SK-N-SH treated with all-trans-retinoic acid at 6 μM for 48 hours (cell line): ENCODE results near the gene HTT.

Experiments used
- ATAC-seq: fragments of 200-7000 bp; cut with Tn5 transposase; 3 replicates; pipeline ENCODE4 v1.9.1; 2020; ENCODE audit warnings: mild to moderate bottlenecking, moderate library complexity
- ARNTL ChIP-seq: fragments of 450-650 bp; formaldehyde crosslinking; IDR thresholded peaks from 2 replicates; pipeline ENCODE4 v1.5.0; 2020; ENCODE audit warnings: low read depth, mild to moderate bottlenecking, moderate library complexity, borderline replicate concordance
- BACH2 ChIP-seq: fragments of 250-450 bp; sonication (Bioruptor Pico); IDR thresholded peaks from 2 replicates; pipeline ENCODE4 v1.9.0; 2021; ENCODE audit warnings: mild to moderate bottlenecking, borderline replicate concordance
- CREB5 ChIP-seq: fragments of 250-450 bp; sonication (Bioruptor Pico); IDR thresholded peaks from 2 replicates; pipeline ENCODE4 v1.5.1; 2020; ENCODE audit warnings: low read depth, mild to moderate bottlenecking, moderate library complexity
- CSDC2 ChIP-seq: fragments of 250-450 bp; sonication (Bioruptor Pico); IDR thresholded peaks from 2 replicates; pipeline ENCODE4 v1.5.0; 2020; ENCODE audit warnings: mild to moderate bottlenecking, moderate library complexity
- GLIS3 ChIP-seq: fragments of 250-450 bp; sonication (Bioruptor Pico); IDR thresholded peaks from 2 replicates; pipeline ENCODE4 v1.5.0; 2020; ENCODE audit warnings: mild to moderate bottlenecking, moderate library complexity
- OSR1 ChIP-seq: fragments of 250-450 bp; sonication (Bioruptor Pico); IDR thresholded peaks from 2 replicates; pipeline ENCODE4 v1.8.0; 2022; ENCODE audit warnings: moderate library complexity, mild to moderate bottlenecking, inconsistent platforms
- PATZ1 ChIP-seq: fragments of 250-450 bp; sonication (Bioruptor Pico); IDR thresholded peaks from 2 replicates; pipeline ENCODE4 v1.8.0; 2020; ENCODE audit warnings: mild to moderate bottlenecking, moderate library complexity, borderline replicate concordance
- PPARA ChIP-seq: fragments of 250-450 bp; sonication (Bioruptor Pico); IDR thresholded peaks from 2 replicates; pipeline ENCODE4 v1.5.0; 2020; ENCODE audit warnings: mild to moderate bottlenecking, borderline replicate concordance
- RARB ChIP-seq: fragments of 250-450 bp; sonication (Bioruptor Pico); IDR thresholded peaks from 2 replicates; pipeline ENCODE4 v1.8.0; 2021; ENCODE audit warnings: mild to moderate bottlenecking, moderate library complexity
- SNAI2 ChIP-seq: fragments of 250-450 bp; sonication (Bioruptor Pico); IDR thresholded peaks from 2 replicates; pipeline ENCODE4 v1.5.0; 2020; ENCODE audit warnings: mild to moderate bottlenecking, moderate library complexity
- TCF4 ChIP-seq: fragments of 250-450 bp; sonication (Bioruptor Pico); IDR thresholded peaks from 2 replicates; pipeline ENCODE4 v1.8.0; 2021; ENCODE audit warnings: mild to moderate bottlenecking, moderate library complexity, borderline replicate concordance
- ZC3H10 ChIP-seq: fragments of 250-450 bp; sonication (Bioruptor Pico); IDR thresholded peaks from 2 replicates; pipeline ENCODE4 v1.5.1; 2021; ENCODE audit warnings: mild to moderate bottlenecking, moderate library complexity
- ZFP30 ChIP-seq: fragments of 450-650 bp; formaldehyde crosslinking; IDR thresholded peaks from 2 replicates; pipeline ENCODE4 v1.5.0; 2022; ENCODE audit warnings: mild to moderate bottlenecking, moderate library complexity
- ZNF565 ChIP-seq: fragments of 450-650 bp; formaldehyde crosslinking; conservative IDR thresholded peaks from 2 replicates; pipeline ENCODE4 v1.5.0; 2020; ENCODE audit warnings: low read depth, mild to moderate bottlenecking, moderate library complexity
- ZNF70 ChIP-seq: fragments of 450-650 bp; formaldehyde crosslinking; IDR thresholded peaks from 2 replicates; pipeline ENCODE4 v1.5.0; 2020; ENCODE audit warnings: mild to moderate bottlenecking, moderate library complexity
- ZNF8 ChIP-seq: fragments of 450-650 bp; formaldehyde crosslinking; IDR thresholded peaks from 2 replicates; pipeline ENCODE4 v1.5.0; 2020; ENCODE audit warnings: mild to moderate bottlenecking, moderate library complexity
- TF ChIP-seq, protein P1 (sequence below): fragments of 250-450 bp; sonication (Bioruptor Pico); IDR thresholded peaks from 2 replicates; pipeline ENCODE4 v1.5.0; 2020; ENCODE audit warnings: mild to moderate bottlenecking, moderate library complexity
- TF ChIP-seq, protein P2 (sequence below): fragments of 250-450 bp; sonication (Bioruptor Pico); IDR thresholded peaks from 2 replicates; pipeline ENCODE4 v1.5.1; 2021; ENCODE audit warnings: mild to moderate bottlenecking, moderate library complexity

Gene HTT

GRCh38 chr4:3192827-3193226 lies 118.3 kb downstream of the HTT start:
- ATAC-seq = no peak
- TF ChIP-seq CSDC2 (CRISPR knock-in tag) = no peak
- TF ChIP-seq, protein P1, sequence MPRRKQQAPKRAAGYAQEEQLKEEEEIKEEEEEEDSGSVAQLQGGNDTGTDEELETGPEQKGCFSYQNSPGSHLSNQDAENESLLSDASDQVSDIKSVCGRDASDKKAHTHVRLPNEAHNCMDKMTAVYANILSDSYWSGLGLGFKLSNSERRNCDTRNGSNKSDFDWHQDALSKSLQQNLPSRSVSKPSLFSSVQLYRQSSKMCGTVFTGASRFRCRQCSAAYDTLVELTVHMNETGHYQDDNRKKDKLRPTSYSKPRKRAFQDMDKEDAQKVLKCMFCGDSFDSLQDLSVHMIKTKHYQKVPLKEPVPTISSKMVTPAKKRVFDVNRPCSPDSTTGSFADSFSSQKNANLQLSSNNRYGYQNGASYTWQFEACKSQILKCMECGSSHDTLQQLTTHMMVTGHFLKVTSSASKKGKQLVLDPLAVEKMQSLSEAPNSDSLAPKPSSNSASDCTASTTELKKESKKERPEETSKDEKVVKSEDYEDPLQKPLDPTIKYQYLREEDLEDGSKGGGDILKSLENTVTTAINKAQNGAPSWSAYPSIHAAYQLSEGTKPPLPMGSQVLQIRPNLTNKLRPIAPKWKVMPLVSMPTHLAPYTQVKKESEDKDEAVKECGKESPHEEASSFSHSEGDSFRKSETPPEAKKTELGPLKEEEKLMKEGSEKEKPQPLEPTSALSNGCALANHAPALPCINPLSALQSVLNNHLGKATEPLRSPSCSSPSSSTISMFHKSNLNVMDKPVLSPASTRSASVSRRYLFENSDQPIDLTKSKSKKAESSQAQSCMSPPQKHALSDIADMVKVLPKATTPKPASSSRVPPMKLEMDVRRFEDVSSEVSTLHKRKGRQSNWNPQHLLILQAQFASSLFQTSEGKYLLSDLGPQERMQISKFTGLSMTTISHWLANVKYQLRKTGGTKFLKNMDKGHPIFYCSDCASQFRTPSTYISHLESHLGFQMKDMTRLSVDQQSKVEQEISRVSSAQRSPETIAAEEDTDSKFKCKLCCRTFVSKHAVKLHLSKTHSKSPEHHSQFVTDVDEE = no peak
- no peak for TF ChIP-seq OSR1 (CRISPR knock-in tag)
- TF ChIP-seq ZNF8 = no peak
- no peak for TF ChIP-seq ZFP30
- TF ChIP-seq ZNF565 (CRISPR knock-in tag) = no peak
- no peak for TF ChIP-seq ZNF70
- TF ChIP-seq SNAI2 (CRISPR knock-in tag) = no peak
- no peak for TF ChIP-seq PATZ1 (CRISPR knock-in tag)
- TF ChIP-seq ZC3H10 (CRISPR knock-in tag) = no peak
- TF ChIP-seq GLIS3 = no peak
- no peak for TF ChIP-seq PPARA
- TF ChIP-seq, protein P2, sequence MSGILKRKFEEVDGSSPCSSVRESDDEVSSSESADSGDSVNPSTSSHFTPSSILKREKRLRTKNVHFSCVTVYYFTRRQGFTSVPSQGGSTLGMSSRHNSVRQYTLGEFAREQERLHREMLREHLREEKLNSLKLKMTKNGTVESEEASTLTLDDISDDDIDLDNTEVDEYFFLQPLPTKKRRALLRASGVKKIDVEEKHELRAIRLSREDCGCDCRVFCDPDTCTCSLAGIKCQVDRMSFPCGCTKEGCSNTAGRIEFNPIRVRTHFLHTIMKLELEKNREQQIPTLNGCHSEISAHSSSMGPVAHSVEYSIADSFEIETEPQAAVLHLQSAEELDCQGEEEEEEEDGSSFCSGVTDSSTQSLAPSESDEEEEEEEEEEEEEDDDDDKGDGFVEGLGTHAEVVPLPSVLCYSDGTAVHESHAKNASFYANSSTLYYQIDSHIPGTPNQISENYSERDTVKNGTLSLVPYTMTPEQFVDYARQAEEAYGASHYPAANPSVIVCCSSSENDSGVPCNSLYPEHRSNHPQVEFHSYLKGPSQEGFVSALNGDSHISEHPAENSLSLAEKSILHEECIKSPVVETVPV (CRISPR knock-in tag) = no peak
- TF ChIP-seq CREB5 (CRISPR knock-in tag) = no peak
- no peak for TF ChIP-seq TCF4 (CRISPR knock-in tag)
- no peak for TF ChIP-seq BACH2

- TF ChIP-seq TCF4 (CRISPR knock-in tag) (peak; percentile 58; the same call in 1 of the 2 replicates), ZNF8 (no peak)
- TF ChIP-seq, all 23 proteins: peak for 1
- ATAC-seq = peak; percentile 21; the same call in 1 of the 3 replicates
Measured at GRCh38 chr4:3193531-3194203, 119.2 kb downstream of the HTT start.

DNA sequence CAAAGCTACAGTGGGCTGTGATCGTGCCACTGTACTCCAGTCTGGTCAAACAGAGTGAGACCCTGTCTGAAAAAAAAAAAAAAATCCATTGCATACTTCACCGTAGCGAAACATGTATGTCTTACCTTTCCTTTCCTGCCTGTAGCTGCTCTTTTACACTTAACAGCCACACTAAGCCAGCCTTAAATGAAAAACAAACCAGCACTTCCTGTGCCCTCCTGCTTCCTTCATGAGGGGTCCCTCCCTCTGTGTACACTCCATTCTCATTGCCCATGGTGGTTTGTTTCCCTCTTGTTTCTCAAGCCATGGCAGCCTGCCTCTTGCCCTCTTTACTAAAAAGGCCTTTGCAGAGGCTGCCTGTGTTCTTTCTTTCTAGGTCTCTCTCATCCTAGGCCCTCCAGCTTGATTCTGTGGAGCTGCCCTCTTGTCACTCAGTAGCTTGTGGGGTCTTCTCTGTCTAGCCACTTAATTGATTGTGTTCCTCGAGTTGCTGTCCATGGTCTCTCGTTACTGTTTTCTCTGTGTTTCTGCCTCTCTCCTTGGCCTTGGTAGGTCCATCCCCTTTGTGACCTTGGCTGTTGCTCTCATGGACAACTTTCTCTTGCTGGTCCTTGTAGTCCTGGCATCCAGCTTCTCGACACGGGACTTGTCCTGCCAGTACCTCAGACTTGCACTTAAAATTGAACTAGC lies 122.3 kb downstream of the HTT start:
- TF ChIP-seq ZFP30 (no peak), ARNTL (CRISPR knock-in tag) (no peak), GLIS3 (no peak), ZNF70 (no peak), RARB (CRISPR knock-in tag) (no peak), ZNF565 (CRISPR knock-in tag) (no peak), TCF4 (CRISPR knock-in tag) (no peak), PPARA (no peak)
- TF ChIP-seq, protein P1 = no peak
- no peak for ATAC-seq
